Pancreas (tissue), 10 donors: ENCODE measurements around the gene PIK3R2. TPM values are rescaled to one million over a fixed set of nuclear protein-coding genes. Genes with fewer than 3 reads are reported as not detected.
A peak's percentile ranks its signal among the peaks of the same experiment; 100 is the strongest.

ENCODE experiments used
- ATAC-seq, 4 donors: fragments of 200-7000 bp; cut with Tn5 transposase; one replicate each; pipeline versions ENCODE4 v1.8.0 to v1.9.1; 2020; ENCODE audit warnings: mild to moderate bottlenecking in 4 of 4, moderate library complexity in 4 of 4
- DNase-seq, 6 donors: peaks; one replicate each; pipeline ENCODE4 v3.0.0-alpha.2; 2020
- FAIRE-seq: peaks from 2 replicates; lab custom pipeline; 2012; peaks lifted over from hg19 to GRCh38; lab: Jason Lieb, UNC
- H3K27ac ChIP-seq, 4 donors: fragments of 200-600 bp; sonication (generic); 1 replicate in 3 of 4; 2 replicates in 1 of 4; pipeline versions ENCODE4 v1.5.0 to v1.8.0; 2020
- H3K27me3 ChIP-seq, 4 donors: fragments of 200-600 bp; one replicate each; pipeline ENCODE4 v1.8.0; 2021
- H3K36me3 ChIP-seq, 3 donors: fragments of 200-600 bp; sonication (generic) in 1 of 3; one replicate each; pipeline versions ENCODE4 v1.5.0 to v1.8.0; 2020 to 2021
- H3K4me1 ChIP-seq, 3 donors: fragments of 200-600 bp; one replicate each; pipeline ENCODE4 v1.8.0; 2021
- H3K4me3 ChIP-seq, 4 donors: fragments of 200-600 bp; sonication (generic) in 2 of 4; one replicate each; pipeline versions ENCODE4 v1.5.0 to v1.8.0; 2020 to 2021
- H3K9me3 ChIP-seq, 4 donors: fragments of 200-600 bp; one replicate each; pipeline ENCODE4 v1.8.0; 2021
- CTCF ChIP-seq, 4 donors: fragments of 200-600 bp; sonication (generic) in 3 of 4; IDR thresholded peaks; one replicate each; pipeline versions ENCODE4 v1.5.0 to v1.8.0; 2021; ENCODE audit warnings: antibody characterized with exemption in 4 of 4
- WGBS, 2 donors: extraction: QIAGEN DNeasy Blood & Tissue Kit; methylation state at CpG; one replicate each; pipeline ENCODE4 v1.1.7; 2013; 5-methylcytosine and 5-hydroxymethylcytosine counted together
- intact Hi-C, 3 donors: fragments of 100-400 bp; cut with DNase I; formaldehyde crosslinking; loops; one replicate each; pipeline versions ENCODE4 v1.11.1 to v1.14.2; 2022
- polyA plus RNA-seq, 2 donors: library from polyadenylated mRNA; stranded (reverse); fragments of 200-250 nt; gene quantifications; one replicate each; pipeline ENCODE4 v1.2.3, GENCODE V29; 2013
- total RNA-seq, 6 donors: library from RNA; stranded (reverse); fragmentation: NEBNext Ultra II Directional in 4 of 6; extraction: Animal tissue kit (Norgen Biotek cat#: 25700) in 4 of 6; gene quantifications; one replicate each; pipeline versions ENCODE4 v1.2.1 to v1.2.4, GENCODE V29; 2021 to 2023
- donor health status: healthy with polysubstance abuse.
- donor health status: DM: no; HTN: no; CAD: no; lungs with moderate emphysema.
- donor health status: DM: no; HTN: no; CAD: no.
- donor health status: control.
- donor health status: control.
- donor health status: Bipolar disorder and iron deficiency.
- donor health status: DM: yes; HTN: yes; CAD: no.
- donor health status: DM: no; HTN: no; CAD: no.
- donor health status: DM: no; HTN: no; CAD: no.
- donor health status: DM: yes; HTN: yes; CAD: no.

Gene PIK3R2
- total and polyA plus RNA-seq, 8 donors = 4.3 to 21.2 (median 11.9) TPM

GRCh38 chr19:18194181-18194530 lies 41.2 kb downstream of the PIK3R2 start:
- ATAC-seq (no peak), FAIRE-seq (no peak), DNase-seq (no peak)
- no peak for TF ChIP-seq CTCF (IDR thresholded peaks at IDR 0.05)
- H3K4me1 ChIP-seq = peaks cover 0 to 11% (median 9%) of the 10 kb centered on the region in 3 donors
- H3K36me3 ChIP-seq = no peaks in the 10 kb centered on the region
- intact Hi-C loops = no loop called here
- 45 to 47% methylated on average over 12 of the region's 12 CpGs for WGBS, 2 donors
- no peaks in the 10 kb centered on the region for H3K27me3 ChIP-seq
- peak overlapping the region in 1 of 4 donors; percentile 98 for H3K4me3 ChIP-seq
- no peak overlapping the region for H3K27ac ChIP-seq
- no peaks in the 10 kb centered on the region for H3K9me3 ChIP-seq

- FAIRE-seq (no peak), DNase-seq (peak in 2 of 6 donors; percentile 48 to 76), ATAC-seq (no peak)
- no peak for TF ChIP-seq CTCF (IDR thresholded peaks at IDR 0.05)
- H3K27me3 ChIP-seq = no peaks in the 10 kb centered on the region
- no peaks in the 10 kb centered on the region for H3K9me3 ChIP-seq
- 53 to 54% methylated on average over 27 of the region's 27 CpGs for WGBS, 2 donors
- intact Hi-C loops = no loop called here
- no peaks in the 10 kb centered on the region for H3K36me3 ChIP-seq
- H3K27ac ChIP-seq = no peak overlapping the region
- peaks cover 0 to 11% (median 9%) of the 10 kb centered on the region in 3 donors for H3K4me1 ChIP-seq
- H3K4me3 ChIP-seq = no peak overlapping the region
These were observed 41.7 kb downstream of the PIK3R2 start for GRCh38 chr19:18194554-18195238.

- no peak for ATAC-seq
- intact Hi-C loops = no loop called here
- 80 to 81% methylated on average over 7 of the region's 7 CpGs for whole genome bisulfite sequencing, 2 donors
- Histone ChIP-seq H3K27me3 (no peaks in the 10 kb centered on the region), H3K36me3 (no peaks in the 10 kb centered on the region), H3K4me1 (peaks cover 0 to 11% (median 9%) of the 10 kb centered on the region in 3 donors), H3K27ac (no peak overlapping the region), H3K9me3 (no peaks in the 10 kb centered on the region), H3K4me3 (no peak overlapping the region)
- no peak for TF ChIP-seq CTCF (IDR thresholded peaks at IDR 0.05)
- no peak for DNase-seq
- FAIRE-seq = no peak
These were observed 43.5 kb downstream of the PIK3R2 start for GRCh38 chr19:18196511-18196845.

- H3K4me1 ChIP-seq = peaks cover 0 to 11% (median 9%) of the 10 kb centered on the region in 3 donors
- DNase-seq (no peak), ATAC-seq (no peak), FAIRE-seq (no peak)
- no peak for TF ChIP-seq CTCF (IDR thresholded peaks at IDR 0.05)
- WGBS, 2 donors = 88 to 92% methylated on average over 18 of the region's 18 CpGs
- intact Hi-C loops = no loop called here
- H3K9me3 ChIP-seq = no peaks in the 10 kb centered on the region
- H3K4me3 ChIP-seq = no peak overlapping the region
- no peaks in the 10 kb centered on the region for H3K36me3 ChIP-seq
- H3K27me3 ChIP-seq = no peaks in the 10 kb centered on the region
- H3K27ac ChIP-seq = no peak overlapping the region
These were observed 44.3 kb downstream of the PIK3R2 start for GRCh38 chr19:18197306-18197705.

- H3K36me3 ChIP-seq = no peaks in the 10 kb centered on the region
- TF ChIP-seq CTCF (IDR thresholded peaks at IDR 0.05) = no peak
- ATAC-seq = no peak
- no peak for DNase-seq
- H3K4me1 ChIP-seq = peaks cover 0 to 14% (median 9%) of the 10 kb centered on the region in 3 donors
- no peak overlapping the region for H3K4me3 ChIP-seq
- H3K9me3 ChIP-seq = no peaks in the 10 kb centered on the region
- no peaks in the 10 kb centered on the region for H3K27me3 ChIP-seq
- H3K27ac ChIP-seq = no peak overlapping the region
- 80 to 82% methylated on average over 6 of the region's 6 CpGs for WGBS, 2 donors
- FAIRE-seq = no peak
- intact Hi-C loops = no loop called here
These were observed 45.0 kb downstream of the PIK3R2 start for GRCh38 chr19:18197941-18198340.
